GM12878 (cell line): ENCODE measurements around the gene GRIA4. TPM values are rescaled to one million over a fixed set of nuclear protein-coding genes. Genes with fewer than 3 reads are reported as not detected.

Experiments
- ATAC-seq: fragments of 200-7000 bp; cut with Tn5 transposase; 3 replicates; pipeline ENCODE4 v1.9.1; 2020; ENCODE audit warnings: mild to moderate bottlenecking, moderate library complexity
- BruUV-seq: library from RNA; stranded (reverse); fragments of 400-500 nt; replicated peaks from 2 replicates; lab custom pipeline; 2021; lab: Mats Ljungman, UMichigan
- CTCF ChIA-PET: fragments of 300-600 bp; sonication (Branson Sonifier 250); formaldehyde crosslinking; extraction: SDS; loops from one replicate; lab custom pipeline; 2021; ENCODE audit warnings: inconsistent platforms; lab: Yijun Ruan, JAX
- POLR2A ChIA-PET: fragments of 350-600 bp; formaldehyde crosslinking; extraction: SDS; loops from one replicate; lab custom pipeline; 2021; ENCODE audit warnings: inconsistent platforms; lab: Charles Lee
- RAD21 ChIA-PET: fragments of 300-600 bp; sonication (Branson Sonifier 250); formaldehyde crosslinking; loops from one replicate; lab custom pipeline; 2023; ENCODE audit warnings: antibody characterized with exemption; ENCODE audit not compliant: unreplicated experiment; lab: Charles Lee
- SMC1A ChIA-PET: fragments of 300-600 bp; sonication (Branson Sonifier 250); formaldehyde crosslinking; loops from one replicate; lab custom pipeline; 2023; ENCODE audit not compliant: unreplicated experiment, uncharacterized antibody; lab: Charles Lee
- DNase-seq: peaks from one replicate; pipeline ENCODE4 v3.0.0-alpha.2; 2011; ENCODE audit warnings: low read depth, low spot score
- FAIRE-seq: peaks from 3 replicates; lab custom pipeline; 2011; peaks lifted over from hg19 to GRCh38; lab: Jason Lieb, UNC
- H2AFZ ChIP-seq: 2 replicates; pipeline ENCODE4 v1.6.0; 2011; ENCODE audit warnings: low read depth, low read length, control low read depth; ENCODE audit not compliant: control insufficient read depth
- H3K27ac ChIP-seq: 2 replicates; pipeline ENCODE4 v1.5.1; 2011; ENCODE audit warnings: control low read depth; ENCODE audit not compliant: control insufficient read depth, insufficient read depth
- H3K27me3 ChIP-seq, 2 experiments: replicated peaks in 1 of 2; 2 replicates each; pipeline versions ENCODE4 v1.6.0 to v1.6.1; 2011; ENCODE audit warnings: low read length in 1 of 2; ENCODE audit not compliant: control insufficient read depth in 2 of 2, insufficient read depth in 2 of 2
- H3K36me3 ChIP-seq, 2 experiments: 2 replicates each; pipeline ENCODE4 v1.5.1; 2011; ENCODE audit warnings: low read length in 1 of 2; ENCODE audit not compliant: control insufficient read depth in 2 of 2, insufficient read depth in 2 of 2
- H3K4me1 ChIP-seq: 2 replicates; pipeline ENCODE4 v1.6.1; 2011; ENCODE audit warnings: mild to moderate bottlenecking, low read length, moderate library complexity, mixed read lengths; ENCODE audit not compliant: control insufficient read depth, insufficient read depth
- H3K4me2 ChIP-seq: 2 replicates; pipeline ENCODE4 v1.6.0; 2011; ENCODE audit warnings: control low read depth; ENCODE audit not compliant: control insufficient read depth, insufficient read depth
- H3K4me3 ChIP-seq: fragments of 200-600 bp; sonication (generic); 2 replicates; pipeline ENCODE4 v1.5.1; 2016
- H3K79me2 ChIP-seq: 2 replicates; pipeline ENCODE4 v1.6.0; 2011; ENCODE audit warnings: low read length; ENCODE audit not compliant: control insufficient read depth, insufficient read depth
- H3K9ac ChIP-seq: 2 replicates; pipeline ENCODE4 v1.8.0; 2011; ENCODE audit warnings: low read length, control low read depth, mixed read lengths; ENCODE audit not compliant: control insufficient read depth, insufficient read depth
- H3K9me3 ChIP-seq: replicated peaks from 3 replicates; pipeline ENCODE4 v1.5.1; 2011; ENCODE audit warnings: mild to moderate bottlenecking, low read length; ENCODE audit not compliant: control insufficient read depth, insufficient read depth
- H4K20me1 ChIP-seq: 2 replicates; pipeline ENCODE4 v1.6.0; 2011; ENCODE audit not compliant: control insufficient read depth, insufficient read depth
- ATF7 ChIP-seq: fragments of 450-650 bp; IDR thresholded peaks from 2 replicates; pipeline ENCODE4 v1.6.1; 2016; ENCODE audit warnings: low read depth, mild to moderate bottlenecking
- E2F8 ChIP-seq: fragments of 450-650 bp; IDR thresholded peaks from 2 replicates; pipeline ENCODE4 v1.6.1; 2018; ENCODE audit warnings: mild to moderate bottlenecking, low read depth, moderate library complexity; ENCODE audit not compliant: partially characterized antibody
- FOXM1 ChIP-seq: IDR thresholded peaks from 2 replicates; pipeline ENCODE4 v1.6.1; 2012; ENCODE audit warnings: low read depth, mild to moderate bottlenecking, inconsistent platforms, low read length, moderate library complexity
- HDAC6 ChIP-seq: fragments of 200-600 bp; sonication (generic); IDR thresholded peaks from one replicate; pipeline ENCODE4 v1.8.0; 2017; ENCODE audit warnings: antibody characterized with exemption; ENCODE audit not compliant: unreplicated experiment
- RB1 ChIP-seq: fragments of 450-650 bp; formaldehyde crosslinking; IDR thresholded peaks from 2 replicates; pipeline ENCODE4 v1.6.1; 2017; ENCODE audit warnings: mild to moderate bottlenecking, borderline replicate concordance
- SPI1 ChIP-seq: IDR thresholded peaks from 2 replicates; pipeline ENCODE4 v1.6.1; 2011; ENCODE audit warnings: low read depth, mild to moderate bottlenecking, low read length, moderate library complexity, borderline replicate concordance; ENCODE audit not compliant: insufficient read depth
- SREBF2 ChIP-seq: IDR thresholded peaks from 2 replicates; pipeline ENCODE4 v1.6.1; 2012; ENCODE audit warnings: mild to moderate bottlenecking, low read length
- TAF1 ChIP-seq: IDR thresholded peaks from 2 replicates; pipeline ENCODE4 v1.6.1; 2011; ENCODE audit warnings: mild to moderate bottlenecking, low read depth, low read length, borderline replicate concordance
- WGBS: methylation state at CpG from one replicate; pipeline ENCODE4 v1.1.6; 2016; ENCODE audit warnings: low lambda C conversion rate; ENCODE audit not compliant: insufficient replicate concordance, insufficient coverage; ENCODE audit errors: missing lambda C conversion rate; 5-methylcytosine and 5-hydroxymethylcytosine counted together
- in situ Hi-C: fragments of 300-500 bp; cut with MboI; formaldehyde crosslinking; loops from 9 replicates; pipeline ENCODE4 v1.14.3; 2018; ENCODE audit warnings: mixed read lengths
- intact Hi-C: fragments of 100-400 bp; cut with micrococcal nuclease; formaldehyde crosslinking; loops from one replicate; pipeline ENCODE4 v1.14.2; 2022; ENCODE audit not compliant: unreplicated experiment
- polyA plus RNA-seq, 11 experiments: library from polyadenylated mRNA; depleted of rRNA in 4 of 11; unstranded in 6 of 11; stranded (reverse) in 5 of 11; fragments of >200 nt; fragmentation: Nextera tagmentation in 4 of 11; fragmentation: Illumina TruSeq in 1 of 11; extraction: Ambion mirVana in 4 of 11; extraction: Trizol in 1 of 11; gene quantifications; 1 replicate in 1 of 11; 2 replicates in 10 of 11; pipeline versions ENCODE4 v1.2.1 to v1.2.3, GENCODE V29; 2011 to 2016; ENCODE audit warnings: inconsistent platforms in 2 of 11, missing spikeins in 2 of 11, low read depth in 1 of 11
- total RNA-seq, 4 experiments: library from RNA; depleted of rRNA in 3 of 4; stranded (reverse); fragments of >200 nt in 3 of 4; fragmentation: Illumina TruSeq in 1 of 4; extraction: Trizol in 1 of 4; gene quantifications; 2 replicates each; pipeline versions ENCODE4 v1.2.1 to v1.2.3, GENCODE V29; 2013 to 2021

Gene GRIA4
- total and polyA plus RNA-seq, 10 of the 15 experiments (the other 5 are each of a cell fraction or from before 2014, with no cell fraction given) = 0.04 TPM; not detected in 9

- SMC1A ChIA-PET = interaction anchor here (0.6 kb wide), 1 partner anchor 90 kb away, joined by 4 read pairs; no protein-coding TSS in a partner anchor
- no peak overlapping the region for H3K9ac ChIP-seq
- no peaks in the 10 kb centered on the region for H3K4me1 ChIP-seq
- H3K27me3 ChIP-seq = no peaks in the 10 kb centered on the region
- H3K4me3 ChIP-seq = no peak overlapping the region
- CTCF ChIA-PET = no interaction called here
- FAIRE-seq (no peak), ATAC-seq (no peak), DNase-seq (no peak)
- H4K20me1 ChIP-seq = no peaks in the 10 kb centered on the region
- H3K4me2 ChIP-seq = no peak overlapping the region
- in situ Hi-C loops = no loop called here
- H3K36me3 ChIP-seq = no peaks in the 10 kb centered on the region
- POLR2A ChIA-PET = no interaction called here
- TF ChIP-seq FOXM1 = no peak
- TF ChIP-seq SREBF2 = no peak
- TF ChIP-seq RB1 = no peak
- TF ChIP-seq SPI1 = peak; percentile 35; the same call in 1 of the 2 replicates
- peak; percentile 66; the same call in 1 of the 2 replicates for TF ChIP-seq ATF7
- intact Hi-C loops = no loop called here
- no TSS peak for BruUV-seq
- no peaks in the 10 kb centered on the region for H3K9me3 ChIP-seq
- WGBS = 57% methylated on average over 2 of the region's 2 CpGs
- no peak overlapping the region for H3K27ac ChIP-seq
- RAD21 ChIA-PET = no interaction called here
- no peaks in the 10 kb centered on the region for H3K79me2 ChIP-seq
- H2AFZ ChIP-seq = no peak overlapping the region
Measured at GRCh38 chr11:105897161-105897560, 287.3 kb downstream of the GRIA4 start.

GRCh38 chr11:105899772-105900171 is 289.9 kb downstream of the GRIA4 start:
- in situ Hi-C loops = no loop called here
- no peaks in the 10 kb centered on the region for H3K36me3 ChIP-seq
- no TSS peak for BruUV-seq
- no peaks in the 10 kb centered on the region for H3K27me3 ChIP-seq
- ChIA-PET POLR2A (no interaction called here), RAD21 (no interaction called here), SMC1A (no interaction called here), CTCF (no interaction called here)
- no peak overlapping the region for H3K4me2 ChIP-seq
- no peak overlapping the region for H3K4me3 ChIP-seq
- no peak for FAIRE-seq
- H3K9ac ChIP-seq = no peak overlapping the region
- H3K27ac ChIP-seq = no peak overlapping the region
- ATAC-seq = no peak
- intact Hi-C loops = no loop called here
- H3K4me1 ChIP-seq = no peaks in the 10 kb centered on the region
- no peaks in the 10 kb centered on the region for H4K20me1 ChIP-seq
- no peaks in the 10 kb centered on the region for H3K9me3 ChIP-seq
- H3K79me2 ChIP-seq = no peaks in the 10 kb centered on the region
- DNase-seq = no peak
- 30% methylated on average over 4 of the region's 4 CpGs for WGBS
- TF ChIP-seq HDAC6 (no peak), E2F8 (no peak), TAF1 (no peak)
- no peak overlapping the region for H2AFZ ChIP-seq
